ENCODE results near the gene EGFL7. TPM values are rescaled to one million over a fixed set of nuclear protein-coding genes. Genes with fewer than 3 reads are reported as not detected.

EGFL7 gene
- total and polyA plus RNA-seq, 7 donors: 34.7 to 73.4 (median 48.6) TPM

GRCh38 chr9:136653323-136654079, 9.2 kb upstream of the EGFL7 start:
- TF ChIP-seq CTCF (IDR thresholded peaks at IDR 0.05): no peak
- peaks cover 0 to 35% (median 3%) of the 10 kb centered on the region in 3 donors for H3K27me3 ChIP-seq (ENCODE audit: insufficient read depth in 3 of 3, low read length in 2 of 3)
- 47 to 53% (median 52%) methylated on average over 43 of the region's 43 CpGs for WGBS, 3 donors
- no peak overlapping the region for H3K4me3 ChIP-seq
- H3K4me1 ChIP-seq: no peaks in the 10 kb centered on the region
- H3K36me3 ChIP-seq (ENCODE audit: insufficient read depth in 1 of 2, low read depth in 1 of 2): no peaks in the 10 kb centered on the region
- intact Hi-C loops (cut with DNase I): no loop called here
- DNase-seq (no peak), ATAC-seq (no peak)
- no peaks in the 10 kb centered on the region for H3K9me3 ChIP-seq
- H3K27ac ChIP-seq: peak overlapping the region; percentile 30

- TF ChIP-seq CTCF (IDR thresholded peaks at IDR 0.05): no peak
- intact Hi-C loops (cut with DNase I): no loop called here
- Histone ChIP-seq H3K36me3 (ENCODE audit: insufficient read depth in 1 of 2, low read depth in 1 of 2) (no peaks in the 10 kb centered on the region), H3K4me1 (no peaks in the 10 kb centered on the region), H3K9me3 (no peaks in the 10 kb centered on the region), H3K27ac (peak overlapping the region; percentile 66), H3K27me3 (ENCODE audit: insufficient read depth in 3 of 3, low read length in 2 of 3) (peaks cover 0 to 46% (median 3%) of the 10 kb centered on the region in 3 donors), H3K4me3 (peak overlapping the region; percentile 22)
- no peak for ATAC-seq
- WGBS, 3 donors: 65 to 82% (median 74%) methylated on average over 12 to 15 of the region's 15 CpGs
- DNase-seq: no peak
Measured at GRCh38 chr9:136654820-136655535, 7.7 kb upstream of the EGFL7 start.

GRCh38 chr9:136655536-136656182, 7.1 kb upstream of the EGFL7 start:
- Histone ChIP-seq H3K27ac (peak overlapping the region; percentile 76), H3K27me3 (ENCODE audit: insufficient read depth in 3 of 3, low read length in 2 of 3) (peaks cover 0 to 46% (median 3%) of the 10 kb centered on the region in 3 donors), H3K4me1 (no peaks in the 10 kb centered on the region), H3K9me3 (no peaks in the 10 kb centered on the region), H3K36me3 (ENCODE audit: insufficient read depth in 1 of 2, low read depth in 1 of 2) (no peaks in the 10 kb centered on the region), H3K4me3 (peak overlapping the region; percentile 22)
- intact Hi-C loops (cut with DNase I): no loop called here
- TF ChIP-seq CTCF (IDR thresholded peaks at IDR 0.05): no peak
- ATAC-seq (peak in 3 of 4 donors; percentile 31 to 58 (median 45)), DNase-seq (peak; percentile 45 to 79)
- 38 to 49% (median 43%) methylated on average over 14 to 18 of the region's 18 CpGs for WGBS, 3 donors

- Histone ChIP-seq H3K27ac (peak overlapping the region; percentile 76), H3K9me3 (no peaks in the 10 kb centered on the region), H3K4me3 (peak overlapping the region; percentile 70), H3K27me3 (ENCODE audit: insufficient read depth in 3 of 3, low read length in 2 of 3) (peaks cover 0 to 46% (median 3%) of the 10 kb centered on the region in 3 donors), H3K4me1 (no peaks in the 10 kb centered on the region), H3K36me3 (ENCODE audit: insufficient read depth in 1 of 2, low read depth in 1 of 2) (no peaks in the 10 kb centered on the region)
- ATAC-seq (peak in 2 of 4 donors; percentile 9 to 23), DNase-seq (peak in 1 of 2 donors; percentile 18)
- WGBS, 3 donors: 45 to 68% (median 53%) methylated on average over 11 of the region's 11 CpGs
- intact Hi-C loops (cut with DNase I): no loop called here
- no peak for TF ChIP-seq CTCF (IDR thresholded peaks at IDR 0.05)
Measured at GRCh38 chr9:136656183-136656738, 6.5 kb upstream of the EGFL7 start.
